ENCODE results near the gene EREG. TPM values are rescaled to one million over a fixed set of nuclear protein-coding genes. Genes with fewer than 3 reads are reported as not detected.

EREG gene, protein sequence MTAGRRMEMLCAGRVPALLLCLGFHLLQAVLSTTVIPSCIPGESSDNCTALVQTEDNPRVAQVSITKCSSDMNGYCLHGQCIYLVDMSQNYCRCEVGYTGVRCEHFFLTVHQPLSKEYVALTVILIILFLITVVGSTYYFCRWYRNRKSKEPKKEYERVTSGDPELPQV
- total RNA-seq: 0.05 TPM
- 0.48 TPM for polyA plus RNA-seq
- long read RNA-seq, donor 1: 0 reads
- long read RNA-seq, donor 2: 0 reads
- long read RNA-seq, donor 3: 0 reads
- long read RNA-seq, donor 4: 0 reads
- long read RNA-seq, donor 5: 0 reads
- long read RNA-seq, donor 6: 0 reads
- long read RNA-seq, donor 7: 0 reads
- long read RNA-seq, donor 8: 0 reads
- long read RNA-seq, donor 9: 0 reads
- long read RNA-seq, donor 10: 0 reads

DNA sequence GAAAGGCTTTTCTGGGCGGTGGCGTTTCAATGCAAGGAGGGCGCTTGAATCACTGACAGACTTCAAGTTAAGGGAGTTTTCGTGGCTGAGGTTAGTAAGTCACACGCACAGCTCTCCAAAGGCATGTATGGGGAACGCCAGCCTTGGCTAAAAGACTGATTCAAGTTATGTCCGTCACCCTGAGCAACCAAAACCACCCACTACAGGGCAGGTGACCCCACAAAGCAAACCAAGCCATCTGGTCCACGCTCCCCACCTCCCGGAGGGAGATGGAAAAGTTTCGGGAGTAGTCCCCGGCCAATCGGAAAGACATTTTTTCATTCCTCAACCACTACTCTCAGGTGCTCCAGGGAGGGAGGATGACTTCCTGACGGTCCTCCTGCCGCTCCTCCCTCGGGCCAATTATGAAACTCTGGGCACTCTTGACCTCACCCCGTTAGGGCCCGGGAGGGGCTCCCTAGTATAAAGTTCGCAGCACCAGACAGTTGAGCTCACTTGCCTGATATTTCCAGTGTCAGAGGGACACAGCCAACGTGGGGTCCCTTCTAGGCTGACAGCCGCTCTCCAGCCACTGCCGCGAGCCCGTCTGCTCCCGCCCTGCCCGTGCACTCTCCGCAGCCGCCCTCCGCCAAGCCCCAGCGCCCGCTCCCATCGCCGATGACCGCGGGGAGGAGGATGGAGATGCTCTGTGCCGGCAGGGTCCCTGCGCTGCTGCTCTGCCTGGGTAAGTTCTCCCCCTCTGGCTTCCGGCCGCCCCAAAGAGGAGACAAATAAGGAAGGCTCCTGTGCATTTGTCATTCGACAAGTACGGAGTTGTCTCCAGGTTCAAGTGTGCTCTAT is at the start of gene EREG:
Gene EREG, plus strand, starts transcription at position 494 of the 840 bp plus-strand sequence. Its CDS starts 164 bp downstream, at position 658.
- Histone ChIP-seq H3K27ac (ENCODE audit: low read depth in 1 of 2, low read length in 1 of 2) (no peak within 1 kb of the TSS), H3K36me3 (ENCODE audit: control insufficient read depth in 2 of 2, insufficient read depth in 2 of 2, low read length in 1 of 2) (no peaks in the 10 kb centered on the region), H3K9me3 (ENCODE audit: control insufficient read depth in 2 of 2, insufficient read depth in 1 of 2, low read length in 1 of 2) (no peaks in the 10 kb centered on the region), H3K27me3 (ENCODE audit: control insufficient read depth in 2 of 2, insufficient read depth in 1 of 2, low read length in 1 of 2) (peaks cover 2 to 24% of the 10 kb centered on the region in 2 donors), H3K4me3 (ENCODE audit: low read length in 2 of 2) (peak within 1 kb of the TSS in 1 of 2 donors; percentile 36), H3K4me1 (ENCODE audit: control insufficient read depth in 2 of 2, insufficient read depth in 2 of 2, low read length in 2 of 2) (peaks cover 7 to 10% of the 10 kb centered on the region in 2 donors)
- WGBS: 3% methylated on average over 40 of the region's 40 CpGs
- DNase-seq (ENCODE audit: low read depth in 6 of 9, low spot score in 9 of 9): peak in 3 of 9 donors; percentile 7 to 42 (median 18)

DNA sequence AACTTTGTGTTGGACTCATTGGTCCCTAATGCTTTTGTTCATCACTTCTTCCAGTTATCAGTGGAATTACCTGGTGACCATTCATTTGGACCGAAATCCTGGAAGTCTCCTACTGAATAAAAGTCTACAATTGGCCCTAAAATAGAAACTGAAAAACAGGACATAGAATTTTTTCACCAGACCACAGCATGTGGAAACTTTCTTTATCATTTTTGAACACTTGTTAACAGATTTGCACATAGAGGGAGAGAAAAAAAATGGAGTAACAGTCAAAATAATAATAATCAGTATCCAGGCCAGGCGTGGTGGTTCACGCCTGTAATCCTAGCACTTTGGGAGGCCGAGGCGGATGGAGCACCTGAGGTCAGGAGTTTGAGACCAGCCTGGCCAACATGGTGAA is 49.6 kb upstream of the EREG start:
- H3K27me3 ChIP-seq (ENCODE audit: control insufficient read depth in 2 of 2, insufficient read depth in 1 of 2, low read length in 1 of 2): no peaks in the 10 kb centered on the region
- H3K9me3 ChIP-seq (ENCODE audit: control insufficient read depth in 2 of 2, insufficient read depth in 1 of 2, low read length in 1 of 2): no peaks in the 10 kb centered on the region
- no peak overlapping the region for H3K4me3 ChIP-seq (ENCODE audit: low read length in 2 of 2)
- no peak overlapping the region for H3K27ac ChIP-seq (ENCODE audit: low read depth in 1 of 2, low read length in 1 of 2)
- no peak for DNase-seq (ENCODE audit: low read depth in 6 of 9, low spot score in 9 of 9)
- no peaks in the 10 kb centered on the region for H3K36me3 ChIP-seq (ENCODE audit: control insufficient read depth in 2 of 2, insufficient read depth in 2 of 2, low read length in 1 of 2)
- H3K4me1 ChIP-seq (ENCODE audit: control insufficient read depth in 2 of 2, insufficient read depth in 2 of 2, low read length in 2 of 2): no peaks in the 10 kb centered on the region
- WGBS: 73% methylated on average over 5 of the region's 5 CpGs

DNA sequence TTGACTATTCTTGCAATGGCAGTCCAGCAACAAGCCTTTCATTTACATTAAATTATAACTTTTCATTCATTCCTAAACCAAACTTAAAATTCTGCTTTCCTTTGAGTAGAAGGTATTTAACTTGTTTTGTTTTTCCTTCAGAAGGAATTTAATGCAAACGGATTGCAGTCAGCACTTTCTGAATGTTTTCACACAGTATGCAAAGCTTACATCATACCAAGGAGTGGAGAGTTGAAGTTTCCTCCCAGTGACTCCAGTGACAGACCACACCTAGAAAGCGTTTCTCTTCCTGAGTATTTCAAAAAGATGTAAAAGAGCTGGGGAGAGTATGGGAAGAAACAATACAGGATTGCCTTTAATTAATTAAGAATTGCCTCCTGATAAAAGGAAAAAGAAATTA is 48.5 kb upstream of the EREG start:
- Histone ChIP-seq H3K36me3 (ENCODE audit: control insufficient read depth in 2 of 2, insufficient read depth in 2 of 2, low read length in 1 of 2) (no peaks in the 10 kb centered on the region), H3K9me3 (ENCODE audit: control insufficient read depth in 2 of 2, insufficient read depth in 1 of 2, low read length in 1 of 2) (no peaks in the 10 kb centered on the region), H3K27me3 (ENCODE audit: control insufficient read depth in 2 of 2, insufficient read depth in 1 of 2, low read length in 1 of 2) (no peaks in the 10 kb centered on the region), H3K4me3 (ENCODE audit: low read length in 2 of 2) (no peak overlapping the region), H3K27ac (ENCODE audit: low read depth in 1 of 2, low read length in 1 of 2) (no peak overlapping the region), H3K4me1 (ENCODE audit: control insufficient read depth in 2 of 2, insufficient read depth in 2 of 2, low read length in 2 of 2) (no peaks in the 10 kb centered on the region)
- WGBS: 73% methylated on average over 2 of the region's 2 CpGs
- no peak for DNase-seq (ENCODE audit: low read depth in 6 of 9, low spot score in 9 of 9)

DNA sequence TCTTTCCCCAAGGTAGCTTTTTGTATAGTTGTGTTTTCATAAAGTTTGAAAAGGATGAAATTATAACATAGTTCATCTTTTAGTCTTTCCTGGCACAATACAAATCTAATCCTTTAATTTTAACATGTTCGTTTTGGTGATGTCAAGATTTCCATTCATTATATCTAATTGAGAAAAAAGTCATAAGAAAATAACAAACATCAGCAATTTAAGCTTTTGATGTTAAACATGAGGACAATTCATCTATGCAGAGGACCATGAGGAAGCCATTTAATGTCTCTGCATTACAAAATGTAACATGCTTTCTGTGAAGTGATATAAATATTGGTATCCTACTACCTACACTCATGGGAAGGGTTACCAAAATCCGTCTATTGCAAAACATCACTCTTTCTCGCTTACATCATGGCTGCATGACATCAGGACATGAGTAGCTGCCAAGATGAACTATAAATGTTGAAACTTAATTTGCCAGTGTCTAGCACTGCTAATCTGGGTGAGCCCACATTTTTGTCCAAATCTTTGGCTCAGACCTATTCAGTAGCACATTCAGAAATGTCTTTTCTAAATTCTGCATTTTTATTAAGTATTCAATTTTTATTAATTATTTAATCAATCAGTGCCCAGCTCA is 47.2 kb upstream of the EREG start:
- Histone ChIP-seq H3K27me3 (ENCODE audit: control insufficient read depth in 2 of 2, insufficient read depth in 1 of 2, low read length in 1 of 2) (no peaks in the 10 kb centered on the region), H3K9me3 (ENCODE audit: control insufficient read depth in 2 of 2, insufficient read depth in 1 of 2, low read length in 1 of 2) (no peaks in the 10 kb centered on the region), H3K4me3 (ENCODE audit: low read length in 2 of 2) (no peak overlapping the region), H3K27ac (ENCODE audit: low read depth in 1 of 2, low read length in 1 of 2) (no peak overlapping the region), H3K4me1 (ENCODE audit: control insufficient read depth in 2 of 2, insufficient read depth in 2 of 2, low read length in 2 of 2) (no peaks in the 10 kb centered on the region), H3K36me3 (ENCODE audit: control insufficient read depth in 2 of 2, insufficient read depth in 2 of 2, low read length in 1 of 2) (no peaks in the 10 kb centered on the region)
- no peak for DNase-seq (ENCODE audit: low read depth in 6 of 9, low spot score in 9 of 9)
- 96% methylated on average over 3 of the region's 3 CpGs for WGBS

DNA sequence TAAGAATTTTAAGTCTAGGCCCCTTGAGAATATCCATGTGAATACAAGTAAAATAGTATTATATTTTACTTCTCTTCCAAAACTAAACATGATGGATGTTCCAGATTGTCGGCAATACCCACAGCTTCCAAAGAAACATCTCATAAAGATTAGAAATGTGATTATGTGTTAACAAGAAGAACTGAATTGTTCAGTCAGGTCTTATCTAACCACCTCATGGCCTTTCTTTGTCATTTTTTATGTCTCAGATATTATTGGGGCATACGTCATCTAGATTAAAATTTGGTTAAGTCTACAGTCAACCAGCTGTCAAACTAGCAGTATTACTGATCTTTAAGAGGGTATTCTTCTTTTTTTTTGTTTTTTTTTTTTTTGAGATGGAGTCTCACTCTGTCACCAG is 46.7 kb upstream of the EREG start:
- no peaks in the 10 kb centered on the region for H3K9me3 ChIP-seq (ENCODE audit: control insufficient read depth in 2 of 2, insufficient read depth in 1 of 2, low read length in 1 of 2)
- no peak for DNase-seq (ENCODE audit: low read depth in 6 of 9, low spot score in 9 of 9)
- no peaks in the 10 kb centered on the region for H3K4me1 ChIP-seq (ENCODE audit: control insufficient read depth in 2 of 2, insufficient read depth in 2 of 2, low read length in 2 of 2)
- no peaks in the 10 kb centered on the region for H3K36me3 ChIP-seq (ENCODE audit: control insufficient read depth in 2 of 2, insufficient read depth in 2 of 2, low read length in 1 of 2)
- 98% methylated on average over 2 of the region's 2 CpGs for WGBS
- no peak overlapping the region for H3K4me3 ChIP-seq (ENCODE audit: low read length in 2 of 2)
- H3K27ac ChIP-seq (ENCODE audit: low read depth in 1 of 2, low read length in 1 of 2): no peak overlapping the region
- no peaks in the 10 kb centered on the region for H3K27me3 ChIP-seq (ENCODE audit: control insufficient read depth in 2 of 2, insufficient read depth in 1 of 2, low read length in 1 of 2)

DNA sequence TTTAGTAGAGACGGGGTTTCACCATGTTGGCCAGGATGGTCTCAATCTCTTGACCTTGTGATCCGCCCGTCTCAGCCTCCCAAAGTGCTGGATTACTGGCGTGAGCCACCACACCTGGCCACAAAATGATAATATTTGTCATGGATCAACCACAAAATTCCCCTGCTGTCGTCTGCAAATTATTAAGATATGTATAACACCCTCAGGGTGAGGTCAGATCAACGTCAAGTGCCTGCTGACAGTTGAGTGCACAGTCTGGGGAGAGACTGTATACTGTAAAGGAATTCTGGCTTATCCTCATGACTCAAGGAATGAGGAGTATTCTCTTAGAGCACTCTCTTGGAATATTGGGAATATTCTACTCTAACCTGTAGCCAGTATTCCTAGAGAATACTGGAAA is 45.5 kb upstream of the EREG start:
- Histone ChIP-seq H3K4me1 (ENCODE audit: control insufficient read depth in 2 of 2, insufficient read depth in 2 of 2, low read length in 2 of 2) (no peaks in the 10 kb centered on the region), H3K36me3 (ENCODE audit: control insufficient read depth in 2 of 2, insufficient read depth in 2 of 2, low read length in 1 of 2) (no peaks in the 10 kb centered on the region), H3K27me3 (ENCODE audit: control insufficient read depth in 2 of 2, insufficient read depth in 1 of 2, low read length in 1 of 2) (no peaks in the 10 kb centered on the region), H3K4me3 (ENCODE audit: low read length in 2 of 2) (no peak overlapping the region), H3K9me3 (ENCODE audit: control insufficient read depth in 2 of 2, insufficient read depth in 1 of 2, low read length in 1 of 2) (no peaks in the 10 kb centered on the region), H3K27ac (ENCODE audit: low read depth in 1 of 2, low read length in 1 of 2) (no peak overlapping the region)
- no peak for DNase-seq (ENCODE audit: low read depth in 6 of 9, low spot score in 9 of 9)
- WGBS: 97% methylated on average over 6 of the region's 6 CpGs

DNA sequence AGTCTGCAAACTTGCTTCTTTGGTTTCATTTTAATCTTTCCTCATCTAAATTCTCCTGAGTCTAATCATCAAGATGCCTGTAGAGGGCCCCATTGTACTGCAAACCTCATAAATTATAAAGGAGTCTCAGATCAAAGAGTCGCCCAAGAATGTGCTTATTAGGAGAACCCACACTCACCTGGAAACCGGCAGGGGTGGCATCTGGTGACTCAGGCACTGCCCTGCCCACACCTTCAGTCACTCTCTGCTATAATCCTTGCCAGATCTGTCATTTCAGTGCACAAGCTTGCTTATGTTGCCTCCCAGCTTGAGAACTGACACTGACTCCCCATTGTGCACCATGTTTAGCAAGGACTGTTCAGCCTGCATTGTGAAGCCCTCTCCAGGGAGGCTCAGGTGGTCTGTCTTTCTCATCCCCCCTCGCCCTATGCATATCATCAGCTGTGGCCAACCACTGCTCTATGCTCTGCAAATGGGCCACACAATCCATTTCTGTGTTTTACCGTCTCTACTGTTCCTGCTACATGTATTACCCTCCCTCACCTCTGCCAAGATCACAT is 44.3 kb upstream of the EREG start:
- H3K27ac ChIP-seq (ENCODE audit: low read depth in 1 of 2, low read length in 1 of 2): no peak overlapping the region
- no peak overlapping the region for H3K4me3 ChIP-seq (ENCODE audit: low read length in 2 of 2)
- peak; percentile 11 to 73 (median 22) for DNase-seq (ENCODE audit: low read depth in 6 of 9, low spot score in 9 of 9)
- H3K4me1 ChIP-seq (ENCODE audit: control insufficient read depth in 2 of 2, insufficient read depth in 2 of 2, low read length in 2 of 2): no peaks in the 10 kb centered on the region
- WGBS: 49% methylated on average over 4 of the region's 4 CpGs
- no peaks in the 10 kb centered on the region for H3K36me3 ChIP-seq (ENCODE audit: control insufficient read depth in 2 of 2, insufficient read depth in 2 of 2, low read length in 1 of 2)
- no peaks in the 10 kb centered on the region for H3K9me3 ChIP-seq (ENCODE audit: control insufficient read depth in 2 of 2, insufficient read depth in 1 of 2, low read length in 1 of 2)
- H3K27me3 ChIP-seq (ENCODE audit: control insufficient read depth in 2 of 2, insufficient read depth in 1 of 2, low read length in 1 of 2): no peaks in the 10 kb centered on the region

DNA sequence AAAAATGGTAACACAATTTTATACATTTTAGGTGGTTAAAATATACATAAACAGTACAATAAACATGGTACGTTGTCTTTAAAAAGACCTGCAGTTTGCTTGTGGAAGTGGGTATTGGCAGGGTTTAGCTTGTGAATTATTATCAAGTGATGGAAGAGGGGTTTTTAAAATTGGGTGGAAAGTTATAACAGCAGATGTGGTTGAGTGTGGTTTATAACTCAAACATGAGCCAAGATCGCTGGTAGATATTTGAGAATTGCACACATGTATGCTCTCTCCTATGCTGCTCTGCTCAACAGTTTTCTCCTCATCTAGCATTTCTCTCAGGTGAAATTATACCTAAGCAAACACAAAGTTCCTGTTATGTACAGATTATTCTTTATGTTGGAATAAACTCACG is 42.6 kb upstream of the EREG start:
- 79% methylated on average over 3 of the region's 3 CpGs for WGBS

More for the DNA sequence above, 42.6 kb upstream of the EREG start:
- no peaks in the 10 kb centered on the region for H3K27me3 ChIP-seq (ENCODE audit: control insufficient read depth in 2 of 2, insufficient read depth in 1 of 2, low read length in 1 of 2)
- no peaks in the 10 kb centered on the region for H3K36me3 ChIP-seq (ENCODE audit: control insufficient read depth in 2 of 2, insufficient read depth in 2 of 2, low read length in 1 of 2)
- no peak for DNase-seq (ENCODE audit: low read depth in 6 of 9, low spot score in 9 of 9)
- no peak overlapping the region for H3K27ac ChIP-seq (ENCODE audit: low read depth in 1 of 2, low read length in 1 of 2)
- H3K4me1 ChIP-seq (ENCODE audit: control insufficient read depth in 2 of 2, insufficient read depth in 2 of 2, low read length in 2 of 2): no peaks in the 10 kb centered on the region
- H3K9me3 ChIP-seq (ENCODE audit: control insufficient read depth in 2 of 2, insufficient read depth in 1 of 2, low read length in 1 of 2): no peaks in the 10 kb centered on the region
- no peak overlapping the region for H3K4me3 ChIP-seq (ENCODE audit: low read length in 2 of 2)

Data from thymus (tissue), 14 donors.